AG04449 (cell line): Measurements from ENCODE around the gene ENTREP1.
A peak's percentile ranks its signal among the peaks of the same experiment; 100 is the strongest.

Experiments
- CTCF ChIA-PET: fragments of 350-600 bp; formaldehyde crosslinking; extraction: SDS; loops from one replicate; lab custom pipeline; 2021; ENCODE audit warnings: antibody characterized with exemption; lab: Yijun Ruan, JAX
- POLR2A ChIA-PET: fragments of 400-600, 350-600 bp; formaldehyde crosslinking; extraction: SDS; loops from one replicate; lab custom pipeline; 2020; ENCODE audit warnings: antibody characterized with exemption, inconsistent platforms; lab: Yijun Ruan, JAX
- DNase-seq: peaks from one replicate; pipeline ENCODE4 v3.0.0-alpha.2; 2010; ENCODE audit warnings: low read depth, low spot score
- H3K4me3 ChIP-seq: 2 replicates; pipeline ENCODE4 v1.5.1; 2011; ENCODE audit warnings: low read depth, mild to moderate bottlenecking, control low read depth, low read length
- CTCF ChIP-seq: IDR thresholded peaks from one replicate; pipeline ENCODE4 v1.5.1; 2011; ENCODE audit warnings: mild to moderate bottlenecking, moderate library complexity, low read length, control low read depth, inconsistent platforms; ENCODE audit not compliant: insufficient read depth; ENCODE audit errors: missing control alignments

ENTREP1 gene

DNA sequence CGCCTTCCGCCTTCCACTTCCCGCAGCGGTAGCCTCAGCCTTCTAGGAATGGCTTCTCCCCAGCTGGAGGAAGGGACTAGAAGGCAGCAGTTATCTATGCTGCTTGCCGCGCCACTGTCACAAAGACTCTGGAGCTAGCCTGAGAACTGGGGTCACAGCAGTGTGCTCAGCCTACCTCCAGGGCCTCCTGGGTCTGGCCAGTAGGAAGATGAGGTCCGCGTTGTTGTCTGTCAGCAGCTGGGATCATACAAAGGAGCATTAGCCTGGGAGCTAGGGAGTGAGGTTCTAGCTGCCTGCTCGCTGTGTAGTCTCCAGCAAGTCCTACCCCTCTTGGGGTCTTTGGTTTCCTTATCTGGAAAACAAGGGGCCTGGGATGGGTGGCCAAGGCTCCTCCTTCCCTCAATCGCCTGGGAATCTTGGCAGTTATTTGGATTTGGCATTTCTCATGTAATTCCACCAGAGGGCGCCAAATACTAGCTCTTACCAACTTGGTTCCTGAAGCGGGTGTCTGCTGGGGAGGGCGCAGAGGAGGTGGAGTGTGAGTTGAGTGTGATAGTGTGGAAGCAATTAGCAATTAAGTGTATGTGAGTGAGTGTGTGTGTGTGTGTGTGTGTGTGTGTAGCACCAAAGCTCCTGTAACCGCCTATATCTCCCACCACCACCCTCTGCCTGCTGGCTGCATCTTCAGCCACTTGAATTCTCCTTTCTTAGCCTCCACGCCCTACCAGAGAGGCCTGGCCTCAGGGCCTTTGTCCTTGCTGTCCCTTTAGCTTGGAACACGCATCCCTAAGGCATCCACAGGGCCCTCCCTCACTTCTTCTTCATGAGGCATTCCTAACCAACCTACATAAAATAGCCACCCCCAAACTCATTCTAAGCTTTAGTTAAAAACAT, 97.1 kb downstream of the ENTREP1 start:
- ChIA-PET CTCF (interaction anchor here (0.6 to 9.2 kb wide), 70 partner anchors 8 to 835 kb away, joined by 3 to 197 read pairs (median 4); partner anchors contain the start of gene APBA1), POLR2A (interaction anchor here (0.8 kb wide), 1 partner anchor 338 kb away, joined by 3 read pairs; the partner anchor contains the start of gene PTAR1)
- peak; percentile 69 for TF ChIP-seq CTCF
- no peak overlapping the region for H3K4me3 ChIP-seq
- DNase-seq, result no peak

- DNase-seq, result no peak
- CTCF ChIA-PET, result interaction anchor here (1.0 to 9.2 kb wide), 8 partner anchors 112 to 686 kb away, joined by 3 to 197 read pairs (median 4); no protein-coding TSS in a partner anchor
- H3K4me3 ChIP-seq, result no peak overlapping the region
- POLR2A ChIA-PET, result no interaction called here
- no peak for TF ChIP-seq CTCF
Measured at GRCh38 chr9:69425136-69425801, 100.3 kb downstream of the ENTREP1 start.

DNA sequence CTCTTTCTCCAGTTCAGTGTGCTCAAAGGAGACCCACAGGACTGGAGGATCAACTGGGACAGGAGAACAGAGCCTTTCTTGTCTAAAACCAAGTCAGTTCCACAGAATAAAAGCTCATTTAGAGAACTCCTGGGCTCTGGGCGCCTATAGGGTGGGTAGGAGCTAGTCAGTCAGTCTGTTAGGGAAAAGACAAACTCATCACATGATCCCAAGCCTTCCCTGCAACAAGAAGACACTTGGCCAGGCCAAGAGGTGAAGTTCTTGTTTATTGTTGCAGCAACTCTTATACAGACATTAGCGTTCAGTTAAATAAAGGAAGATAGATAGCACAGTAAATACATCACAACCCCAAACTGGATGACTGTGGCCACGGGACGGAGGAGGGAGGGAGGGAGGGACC, 102.3 kb downstream of the ENTREP1 start:
- ChIA-PET POLR2A (no interaction called here), CTCF (interaction anchor here (1.0 to 9.2 kb wide), 4 partner anchors 37 to 450 kb away, joined by 3 to 197 read pairs (median 4); no protein-coding TSS in a partner anchor)
- TF ChIP-seq CTCF, result no peak
- H3K4me3 ChIP-seq, result no peak overlapping the region
- no peak for DNase-seq

- ChIA-PET POLR2A (no interaction called here), CTCF (interaction anchor here (1.0 to 1.3 kb wide), 2 partner anchors 36 to 122 kb away, joined by 4 read pairs; no protein-coding TSS in a partner anchor)
- no peak for TF ChIP-seq CTCF
- no peak for DNase-seq
- no peak overlapping the region for H3K4me3 ChIP-seq
Measured at GRCh38 chr9:69428017-69428785, 103.2 kb downstream of the ENTREP1 start.

- POLR2A ChIA-PET, result no interaction called here
Measured at GRCh38 chr9:69429281-69429680, 104.3 kb downstream of the ENTREP1 start.

More at GRCh38 chr9:69429281-69429680, 104.3 kb downstream of the ENTREP1 start:
- H3K4me3 ChIP-seq, result no peak overlapping the region
- no peak for DNase-seq
- TF ChIP-seq CTCF, result no peak
- CTCF ChIA-PET, result interaction anchor here (1.0 kb wide), 1 partner anchor 8 kb away, joined by 3 read pairs; no protein-coding TSS in a partner anchor
